SIG-M5 (cell line): ENCODE measurements around the gene PPAT.
"Not testable (repeated sequence)": the region's sequence is repeated elsewhere in the genome, so short reads cannot be mapped to it uniquely, and the experiment has no call there.

Experiments
- DNase-seq: peaks from one replicate; lab custom pipeline; 2025; lab: John Stamatoyannopoulos, UW

PPAT gene

GRCh38 chr4:56386091-56386490 is 49.3 kb downstream of the PPAT start:
- DNase-seq, result no peak

GRCh38 chr4:56375458-56375857 is 60.0 kb downstream of the PPAT start:
- no peak for DNase-seq

GRCh38 chr4:56374956-56375355 is 60.5 kb downstream of the PPAT start:
- DNase-seq, result no peak

- no peak for DNase-seq
Observed at GRCh38 chr4:56372774-56373173, 62.6 kb downstream of the PPAT start.

GRCh38 chr4:56371426-56372220 is 63.8 kb downstream of the PPAT start:
- no peak for DNase-seq

- DNase-seq, result no peak
Observed at GRCh38 chr4:56370377-56370776, 65.0 kb downstream of the PPAT start.

- not testable (repeated sequence) for DNase-seq
Observed at GRCh38 chr4:56362981-56363380, 72.4 kb downstream of the PPAT start.

GRCh38 chr4:56360071-56360470 is 75.3 kb downstream of the PPAT start:
- DNase-seq, result no peak

GRCh38 chr4:56356650-56357049 is 78.8 kb downstream of the PPAT start:
- no peak for DNase-seq

GRCh38 chr4:56348576-56348975 is 86.8 kb downstream of the PPAT start:
- no peak for DNase-seq

GRCh38 chr4:56345458-56345857 is 90.0 kb downstream of the PPAT start:
- DNase-seq, result no peak
